GM12875 (cell line): Measurements from ENCODE around the gene FA2H.
"Not testable (repeated sequence)": the region's sequence is repeated elsewhere in the genome, so short reads cannot be mapped to it uniquely, and the experiment has no call there.

Experiments
- H3K4me3 ChIP-seq: one replicate; pipeline ENCODE4 v1.5.1; 2011; ENCODE audit warnings: low read depth, low read length, control low read depth
- TF ChIP-seq, protein P1 (sequence below): IDR thresholded peaks from 2 replicates; pipeline ENCODE4 v1.5.1; 2011; ENCODE audit warnings: low read depth, mild to moderate bottlenecking, control low read depth, inconsistent platforms, low read length, moderate library complexity, borderline replicate concordance; ENCODE audit not compliant: insufficient read depth

FA2H gene

GRCh38 chr16:74797414-74797813, 22.8 kb upstream of the FA2H start:
- no peak overlapping the region for H3K4me3 ChIP-seq
- TF ChIP-seq, protein P1, sequence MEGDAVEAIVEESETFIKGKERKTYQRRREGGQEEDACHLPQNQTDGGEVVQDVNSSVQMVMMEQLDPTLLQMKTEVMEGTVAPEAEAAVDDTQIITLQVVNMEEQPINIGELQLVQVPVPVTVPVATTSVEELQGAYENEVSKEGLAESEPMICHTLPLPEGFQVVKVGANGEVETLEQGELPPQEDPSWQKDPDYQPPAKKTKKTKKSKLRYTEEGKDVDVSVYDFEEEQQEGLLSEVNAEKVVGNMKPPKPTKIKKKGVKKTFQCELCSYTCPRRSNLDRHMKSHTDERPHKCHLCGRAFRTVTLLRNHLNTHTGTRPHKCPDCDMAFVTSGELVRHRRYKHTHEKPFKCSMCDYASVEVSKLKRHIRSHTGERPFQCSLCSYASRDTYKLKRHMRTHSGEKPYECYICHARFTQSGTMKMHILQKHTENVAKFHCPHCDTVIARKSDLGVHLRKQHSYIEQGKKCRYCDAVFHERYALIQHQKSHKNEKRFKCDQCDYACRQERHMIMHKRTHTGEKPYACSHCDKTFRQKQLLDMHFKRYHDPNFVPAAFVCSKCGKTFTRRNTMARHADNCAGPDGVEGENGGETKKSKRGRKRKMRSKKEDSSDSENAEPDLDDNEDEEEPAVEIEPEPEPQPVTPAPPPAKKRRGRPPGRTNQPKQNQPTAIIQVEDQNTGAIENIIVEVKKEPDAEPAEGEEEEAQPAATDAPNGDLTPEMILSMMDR, result no peak

GRCh38 chr16:74795104-74795503, 20.5 kb upstream of the FA2H start:
- no peak overlapping the region for H3K4me3 ChIP-seq
- TF ChIP-seq, protein P1, result no peak

DNA sequence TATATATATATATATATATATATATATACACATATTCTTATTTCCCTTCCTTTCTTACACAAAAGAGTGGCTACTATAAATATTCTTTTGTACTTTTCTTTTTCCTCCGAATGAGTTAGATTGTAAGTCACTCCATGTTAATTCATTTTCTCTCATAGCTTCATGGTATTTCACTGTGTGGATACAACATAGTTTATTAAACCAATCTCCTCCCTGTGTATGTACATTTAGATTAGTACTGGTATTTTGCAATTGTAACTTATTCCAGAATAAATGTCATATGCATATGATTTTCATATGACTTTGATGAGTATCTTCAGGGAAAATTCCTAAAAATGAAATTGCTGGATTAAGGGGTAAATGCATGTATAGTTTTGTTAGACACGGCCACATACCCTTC, 20.0 kb upstream of the FA2H start:
- TF ChIP-seq, protein P1, result no peak
- H3K4me3 ChIP-seq, result no peak overlapping the region

DNA sequence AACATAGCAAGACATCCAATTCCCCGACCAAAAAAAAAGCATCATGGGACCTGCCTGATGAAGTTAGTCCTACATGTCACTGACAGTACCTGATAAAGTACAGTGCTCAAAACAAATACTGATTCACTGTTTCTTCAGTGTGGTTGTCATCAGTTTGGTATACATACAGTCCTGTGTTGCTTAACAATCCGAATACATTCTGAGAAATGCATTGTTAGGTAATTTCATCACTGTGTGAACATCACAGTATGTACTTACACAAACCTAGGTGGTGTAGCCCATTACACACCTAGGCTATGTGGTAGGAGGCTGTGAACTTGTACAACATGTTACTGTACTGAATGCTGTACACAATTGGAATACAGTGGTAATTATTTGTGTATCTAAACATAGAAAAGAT, 19.0 kb upstream of the FA2H start:
- TF ChIP-seq, protein P1, result no peak
- H3K4me3 ChIP-seq, result no peak overlapping the region

DNA sequence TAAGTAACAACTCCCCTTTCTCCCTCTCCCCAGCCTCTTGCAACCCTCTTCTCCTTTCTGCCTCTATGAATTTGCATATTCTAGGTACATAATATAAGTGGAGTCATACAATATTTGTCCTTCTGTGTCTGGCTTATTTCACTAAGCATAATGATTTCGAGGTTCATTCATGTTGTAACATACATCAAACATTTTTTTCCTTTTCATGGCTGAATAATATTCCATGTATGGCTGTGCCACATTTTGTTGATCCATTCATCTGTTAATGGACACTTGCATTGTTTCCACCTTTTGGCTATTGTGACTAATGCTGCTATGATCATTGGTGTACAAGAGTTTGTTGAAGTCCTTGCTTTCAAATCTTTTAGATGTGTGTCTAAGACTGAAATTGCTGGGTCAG, 17.6 kb upstream of the FA2H start:
- H3K4me3 ChIP-seq, result no peak overlapping the region
- TF ChIP-seq, protein P1, result no peak

DNA sequence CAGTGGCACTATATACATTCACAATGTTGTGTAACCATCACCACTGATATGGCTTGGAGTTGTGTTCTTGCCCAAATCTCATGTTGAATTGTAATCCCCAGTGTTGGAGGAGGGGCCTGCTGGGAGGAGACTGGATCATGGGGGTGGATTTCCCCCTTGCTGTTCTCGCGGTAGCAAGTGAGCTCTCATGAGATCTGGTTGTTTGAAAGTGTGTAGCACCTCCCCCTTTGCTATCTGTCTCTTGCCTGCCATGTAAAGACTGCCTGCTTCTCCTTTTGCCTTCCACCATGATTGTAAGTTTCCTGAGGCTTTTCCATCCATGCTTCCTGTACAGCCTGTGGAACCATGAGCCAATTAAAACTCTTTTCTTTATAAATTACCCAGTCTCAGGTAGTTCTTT, 17.1 kb upstream of the FA2H start:
- not testable (repeated sequence) for H3K4me3 ChIP-seq

DNA sequence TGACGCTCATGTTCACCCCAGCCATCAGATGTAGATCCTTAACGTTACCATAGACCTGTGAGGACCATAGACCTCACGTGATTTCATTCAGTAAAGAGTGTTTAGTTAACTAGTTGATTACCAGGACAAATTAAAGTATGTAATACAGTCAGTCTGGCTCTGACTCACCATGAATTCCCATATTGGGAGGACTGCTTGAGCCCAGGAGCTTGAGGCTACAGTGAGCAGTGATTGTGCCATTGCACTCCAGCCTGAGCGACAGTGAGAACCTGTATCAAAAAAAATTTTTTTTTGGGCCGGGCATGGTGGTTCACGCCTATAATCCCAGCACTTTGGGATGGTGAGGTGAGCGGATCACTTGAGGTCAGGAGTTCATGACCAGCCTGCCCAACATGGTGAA, 13.5 kb upstream of the FA2H start:
- H3K4me3 ChIP-seq, result no peak overlapping the region
- TF ChIP-seq, protein P1, result no peak

DNA sequence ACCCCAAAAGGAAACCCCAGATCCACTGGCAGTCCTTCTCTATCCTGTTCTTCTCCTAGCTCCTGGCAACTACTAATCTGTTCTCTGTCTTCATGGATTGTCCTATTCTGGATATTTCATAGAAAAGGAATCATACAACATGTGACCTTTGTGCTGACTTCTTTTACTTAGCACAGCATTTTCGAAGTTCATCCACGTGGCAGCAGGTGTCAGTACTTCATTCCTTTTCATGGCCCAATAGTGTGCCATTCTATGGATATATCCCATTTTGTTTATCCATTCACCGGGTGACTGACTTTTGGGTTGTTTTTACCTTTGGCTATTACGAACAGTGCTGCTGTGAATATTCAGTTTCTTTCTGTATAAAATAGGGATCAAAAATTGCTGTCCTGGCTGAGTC, 10.4 kb upstream of the FA2H start:
- TF ChIP-seq, protein P1, result no peak
- no peak overlapping the region for H3K4me3 ChIP-seq
